Parathyroid adenoma (tissue), 2 donors: ENCODE data around the gene EP400.

Experiments
- H2AFZ ChIP-seq: fragments of 300-600 bp; sonication (generic); one replicate; pipeline ENCODE4 v1.7.0; 2017; ENCODE audit warnings: antibody characterized with exemption, mild to moderate bottlenecking
- H3K27ac ChIP-seq: fragments of 300-600 bp; sonication (generic); one replicate; pipeline ENCODE4 v1.7.0; 2017
- H3K27me3 ChIP-seq: fragments of 300-600 bp; sonication (generic); one replicate; pipeline ENCODE4 v1.7.0; 2017; ENCODE audit warnings: low read length; ENCODE audit not compliant: control insufficient read depth, insufficient read depth
- H3K36me3 ChIP-seq: fragments of 300-600 bp; sonication (generic); one replicate; pipeline ENCODE4 v1.7.0; 2017; ENCODE audit warnings: low read length; ENCODE audit not compliant: control insufficient read depth, insufficient read depth
- H3K4me1 ChIP-seq: fragments of 300-600 bp; sonication (generic); one replicate; pipeline ENCODE4 v1.7.0; 2017; ENCODE audit warnings: control low read depth
- H3K4me2 ChIP-seq: fragments of 300-600 bp; sonication (generic); one replicate; pipeline ENCODE4 v1.7.0; 2017; ENCODE audit warnings: low read length
- H3K4me3 ChIP-seq: fragments of 300-600 bp; sonication (generic); one replicate; pipeline ENCODE4 v1.7.0; 2017; ENCODE audit warnings: low read depth, low read length
- H3K79me2 ChIP-seq: fragments of 300-600 bp; sonication (generic); one replicate; pipeline ENCODE4 v1.7.0; 2017; ENCODE audit warnings: control low read depth
- H3K9ac ChIP-seq: fragments of 300-600 bp; sonication (generic); one replicate; pipeline ENCODE4 v1.7.0; 2017; ENCODE audit warnings: mild to moderate bottlenecking
- H3K9me3 ChIP-seq: fragments of 300-600 bp; sonication (generic); one replicate; pipeline ENCODE4 v1.7.0; 2017; ENCODE audit warnings: low read length; ENCODE audit not compliant: control insufficient read depth
- TF ChIP-seq, protein P1 (sequence below): fragments of 300-600 bp; sonication (generic); IDR thresholded peaks from one replicate; pipeline ENCODE4 v1.7.0; 2017; ENCODE audit warnings: antibody characterized with exemption, mild to moderate bottlenecking
- donor health status: primary hyperparathyroidism.

EP400 gene

DNA sequence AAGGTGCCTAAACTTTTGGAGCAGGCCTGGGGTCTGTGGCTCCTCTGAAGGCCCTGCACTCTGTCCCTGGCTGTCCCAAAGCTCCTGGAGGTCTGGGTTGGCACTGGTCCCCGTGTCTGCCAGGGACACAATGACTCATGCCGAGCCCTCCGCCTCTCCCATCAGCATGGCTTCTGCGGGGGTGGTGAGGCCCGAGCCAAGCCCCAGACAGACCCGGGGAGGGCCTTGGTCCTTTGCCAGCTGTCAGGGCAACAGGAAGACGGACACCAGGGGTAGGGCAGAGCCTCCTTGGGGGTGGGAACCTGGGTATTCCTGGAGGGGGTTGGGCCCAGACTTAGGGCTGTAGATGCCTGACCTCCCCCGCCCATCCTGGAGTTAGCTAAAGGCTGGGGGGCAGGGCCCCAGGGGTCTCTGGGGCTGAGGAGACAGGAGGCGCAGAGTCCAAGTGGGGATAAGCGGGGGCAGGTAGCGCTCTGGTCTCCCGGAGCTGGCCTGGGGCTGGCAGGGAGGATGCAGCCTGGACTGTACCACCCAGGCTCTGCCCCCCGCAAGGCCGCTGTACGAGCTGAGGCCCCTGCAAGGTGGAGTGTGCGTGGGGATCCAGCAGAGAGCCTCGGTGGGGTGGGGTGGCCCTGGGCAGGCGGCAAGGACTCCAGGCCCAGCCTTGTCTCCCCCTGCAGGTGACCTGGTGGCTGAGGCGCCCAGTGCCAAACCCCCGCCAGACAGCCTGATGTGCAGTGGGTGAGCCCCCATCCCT is 37.0 kb upstream of the EP400 start:
- Histone ChIP-seq H3K27me3 (no peaks in the 10 kb centered on the region), H3K36me3 (no peaks in the 10 kb centered on the region), H3K4me3 (no peak overlapping the region), H3K79me2 (peaks cover 6% of the 10 kb centered on the region), H3K4me2 (no peak overlapping the region), H3K9ac (no peak overlapping the region), H3K4me1 (peaks cover 31% of the 10 kb centered on the region), H3K9me3 (no peaks in the 10 kb centered on the region), H2AFZ (no peak overlapping the region), H3K27ac (no peak overlapping the region)
- TF ChIP-seq, protein P1, sequence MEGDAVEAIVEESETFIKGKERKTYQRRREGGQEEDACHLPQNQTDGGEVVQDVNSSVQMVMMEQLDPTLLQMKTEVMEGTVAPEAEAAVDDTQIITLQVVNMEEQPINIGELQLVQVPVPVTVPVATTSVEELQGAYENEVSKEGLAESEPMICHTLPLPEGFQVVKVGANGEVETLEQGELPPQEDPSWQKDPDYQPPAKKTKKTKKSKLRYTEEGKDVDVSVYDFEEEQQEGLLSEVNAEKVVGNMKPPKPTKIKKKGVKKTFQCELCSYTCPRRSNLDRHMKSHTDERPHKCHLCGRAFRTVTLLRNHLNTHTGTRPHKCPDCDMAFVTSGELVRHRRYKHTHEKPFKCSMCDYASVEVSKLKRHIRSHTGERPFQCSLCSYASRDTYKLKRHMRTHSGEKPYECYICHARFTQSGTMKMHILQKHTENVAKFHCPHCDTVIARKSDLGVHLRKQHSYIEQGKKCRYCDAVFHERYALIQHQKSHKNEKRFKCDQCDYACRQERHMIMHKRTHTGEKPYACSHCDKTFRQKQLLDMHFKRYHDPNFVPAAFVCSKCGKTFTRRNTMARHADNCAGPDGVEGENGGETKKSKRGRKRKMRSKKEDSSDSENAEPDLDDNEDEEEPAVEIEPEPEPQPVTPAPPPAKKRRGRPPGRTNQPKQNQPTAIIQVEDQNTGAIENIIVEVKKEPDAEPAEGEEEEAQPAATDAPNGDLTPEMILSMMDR = no peak

DNA sequence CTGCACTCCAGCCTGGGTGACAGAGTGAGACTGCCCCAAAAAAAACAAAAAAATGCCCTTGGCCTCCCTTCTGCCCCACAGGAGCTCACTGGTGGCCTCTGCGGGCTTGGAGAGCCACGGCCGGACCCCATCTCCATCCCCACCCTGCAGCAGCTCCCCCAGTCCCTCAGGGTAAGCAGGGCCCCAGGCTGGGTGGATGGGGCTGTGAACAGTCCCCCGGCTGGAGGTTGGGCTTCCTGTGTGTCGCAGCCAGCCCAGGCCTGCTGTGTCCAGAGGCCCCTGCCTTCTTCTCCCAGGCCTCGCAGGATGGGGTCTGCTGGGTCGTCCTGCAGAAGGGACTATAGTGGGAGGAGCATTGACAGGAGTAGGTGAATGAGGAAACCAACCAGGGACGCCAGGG is 36.1 kb upstream of the EP400 start:
- TF ChIP-seq, protein P1 = no peak
- no peaks in the 10 kb centered on the region for H3K27me3 ChIP-seq
- H3K9me3 ChIP-seq = no peaks in the 10 kb centered on the region
- H2AFZ ChIP-seq = no peak overlapping the region
- H3K9ac ChIP-seq = no peak overlapping the region
- H3K27ac ChIP-seq = no peak overlapping the region
- H3K36me3 ChIP-seq = no peaks in the 10 kb centered on the region
- no peak overlapping the region for H3K4me3 ChIP-seq
- H3K4me1 ChIP-seq = peaks cover 31% of the 10 kb centered on the region
- H3K4me2 ChIP-seq = no peak overlapping the region
- peaks cover 6% of the 10 kb centered on the region for H3K79me2 ChIP-seq

DNA sequence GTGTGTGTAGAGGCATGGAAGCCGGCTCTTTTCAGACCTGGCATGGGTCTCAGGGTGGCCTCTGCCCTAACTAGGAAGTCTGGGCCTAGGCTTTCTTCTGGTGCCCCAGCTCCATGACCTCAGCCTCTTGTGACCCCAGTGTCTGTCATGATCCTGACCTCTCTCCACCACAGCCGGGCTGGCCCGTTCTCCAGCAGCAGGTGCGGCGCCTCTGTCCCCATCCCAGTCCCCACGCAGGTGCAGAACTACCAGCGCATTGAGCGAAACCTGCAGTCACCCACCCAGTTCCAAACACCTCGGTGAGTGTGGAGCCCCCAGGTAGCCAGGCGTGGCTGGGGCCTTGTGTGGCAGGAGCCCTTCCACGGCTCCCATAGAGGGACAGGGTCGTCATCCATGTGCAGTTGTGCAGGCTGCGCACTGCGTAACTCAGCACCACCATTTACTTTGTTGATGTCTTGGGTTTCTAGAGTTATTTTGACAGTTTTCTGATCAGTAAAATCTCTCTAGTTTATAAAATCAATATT is 35.5 kb upstream of the EP400 start:
- Histone ChIP-seq H3K9me3 (no peaks in the 10 kb centered on the region), H3K27me3 (no peaks in the 10 kb centered on the region), H3K27ac (no peak overlapping the region), H3K36me3 (no peaks in the 10 kb centered on the region), H3K9ac (no peak overlapping the region), H3K79me2 (peaks cover 6% of the 10 kb centered on the region), H3K4me2 (no peak overlapping the region), H3K4me1 (peaks cover 31% of the 10 kb centered on the region), H2AFZ (no peak overlapping the region), H3K4me3 (no peak overlapping the region)
- TF ChIP-seq, protein P1 = no peak

DNA sequence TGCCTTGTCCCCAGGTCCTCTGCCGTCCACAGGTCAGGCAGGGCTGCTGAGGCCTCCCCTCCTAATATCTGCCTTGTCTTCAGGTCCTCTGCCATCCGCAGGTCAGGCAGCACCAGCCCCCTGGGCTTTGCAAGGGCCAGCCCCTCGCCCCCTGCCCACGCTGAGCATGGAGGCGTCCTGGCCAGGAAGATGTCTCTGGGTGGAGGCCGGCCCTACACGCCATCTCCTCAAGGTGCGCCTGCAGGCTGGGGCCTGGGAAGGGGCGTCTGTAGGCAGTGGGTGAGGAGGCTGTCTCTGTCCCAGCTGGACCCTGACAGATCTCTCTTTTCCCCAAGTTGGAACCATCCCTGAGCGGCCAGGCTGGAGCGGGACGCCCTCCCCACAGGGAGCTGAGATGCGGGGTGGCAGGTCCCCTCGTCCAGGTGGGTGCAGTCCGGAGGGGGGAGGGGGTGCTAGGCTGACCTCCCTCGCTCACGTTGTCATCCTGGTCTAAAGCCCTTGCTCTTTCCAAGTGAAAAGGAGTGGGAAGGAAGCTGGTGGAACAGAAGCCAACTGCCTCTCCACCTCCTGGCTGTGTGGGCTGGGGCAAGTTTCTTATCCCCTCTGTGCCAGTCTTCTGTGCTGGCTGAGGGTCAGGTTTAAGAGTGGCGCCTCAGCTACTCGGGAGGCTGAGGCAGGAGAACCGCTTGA is 34.6 kb upstream of the EP400 start:
- H3K36me3 ChIP-seq = no peaks in the 10 kb centered on the region
- H2AFZ ChIP-seq = no peak overlapping the region
- no peaks in the 10 kb centered on the region for H3K9me3 ChIP-seq
- no peaks in the 10 kb centered on the region for H3K27me3 ChIP-seq
- H3K9ac ChIP-seq = no peak overlapping the region
- peaks cover 6% of the 10 kb centered on the region for H3K79me2 ChIP-seq
- H3K4me3 ChIP-seq = no peak overlapping the region
- TF ChIP-seq, protein P1 = no peak
- peaks cover 25% of the 10 kb centered on the region for H3K4me1 ChIP-seq
- no peak overlapping the region for H3K27ac ChIP-seq
- H3K4me2 ChIP-seq = no peak overlapping the region
